T-helper 2 cell (primary cell): ENCODE results near the gene RPL31.
"Not testable (repeated sequence)": the region's sequence is repeated elsewhere in the genome, so short reads cannot be mapped to it uniquely, and the experiment has no call there.

ENCODE experiments used
- DNase-seq, 5 experiments: peaks; one replicate each; pipeline versions ENCODE4 v3.0.0 to v3.0.0-alpha.2; 2012 to 2022

The RPL31 gene

DNA sequence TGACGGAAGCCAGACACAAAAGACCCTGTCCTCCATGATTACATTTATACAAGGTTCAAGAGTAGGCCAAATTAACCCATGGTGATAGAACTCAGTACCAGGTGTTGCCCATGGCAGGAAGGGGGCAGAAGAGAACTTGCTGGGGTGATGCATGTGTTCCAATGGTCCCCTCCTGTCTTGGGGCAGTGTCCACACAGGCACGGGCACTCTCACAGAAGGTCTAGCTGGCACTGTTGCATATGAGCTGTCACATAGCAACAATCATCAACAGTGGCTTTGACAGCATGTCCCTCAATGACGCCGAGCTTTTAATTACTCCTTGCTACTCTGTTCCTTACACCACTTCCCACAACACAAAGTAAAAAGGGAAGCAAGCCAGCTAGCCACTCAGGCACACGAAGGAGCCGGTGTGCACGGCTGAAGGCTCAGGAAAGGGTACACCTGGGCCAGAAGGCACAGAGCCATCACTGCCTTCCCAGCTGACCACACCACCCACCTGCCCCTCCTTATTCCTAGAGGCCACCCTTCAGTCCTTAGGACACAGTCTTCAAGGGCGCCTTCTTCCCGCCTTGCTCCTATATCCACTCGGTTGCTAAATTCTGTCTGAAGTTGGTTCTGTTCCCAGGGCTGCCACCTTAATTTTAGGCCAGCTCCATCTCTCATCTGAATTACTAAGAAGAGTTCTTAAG is 28.9 kb downstream of the RPL31 start:
- DNase-seq = no peak

DNA sequence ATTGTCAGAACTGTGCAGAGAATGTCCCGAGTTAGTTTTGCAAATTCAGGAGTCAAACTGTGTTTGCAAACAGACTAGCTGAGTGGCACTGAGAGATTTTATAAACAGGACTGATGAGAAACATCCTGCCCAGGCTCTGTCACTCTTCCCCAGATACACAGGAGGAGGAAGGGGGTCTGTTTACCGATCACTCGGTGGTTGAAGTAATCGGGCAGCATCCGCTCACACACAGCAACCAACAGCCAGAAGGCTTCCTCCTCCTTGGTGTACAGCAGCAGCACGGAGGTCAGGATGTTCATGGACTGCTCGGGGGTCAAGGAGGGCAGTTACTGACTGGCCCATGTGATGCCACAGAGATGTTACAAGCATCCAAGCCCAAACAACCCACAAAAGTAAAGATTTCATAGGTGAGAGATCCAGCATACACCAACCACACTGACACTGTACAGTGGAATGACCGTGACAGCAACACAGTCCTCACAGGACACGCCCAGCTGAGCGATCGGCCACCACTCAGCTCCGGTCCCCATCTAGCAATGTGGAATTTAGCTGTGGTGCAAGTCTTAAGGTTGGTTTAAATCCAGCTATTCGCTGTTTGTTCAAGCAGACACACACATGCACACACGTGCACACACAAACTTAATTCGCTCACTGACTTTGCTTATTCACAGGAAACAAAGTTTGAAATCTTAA is 30.1 kb downstream of the RPL31 start:
- DNase-seq = no peak

GRCh38 chr2:101036562-101036961 is 34.5 kb downstream of the RPL31 start:
- peak in 1 of 5 experiments; percentile 12 for DNase-seq

DNA sequence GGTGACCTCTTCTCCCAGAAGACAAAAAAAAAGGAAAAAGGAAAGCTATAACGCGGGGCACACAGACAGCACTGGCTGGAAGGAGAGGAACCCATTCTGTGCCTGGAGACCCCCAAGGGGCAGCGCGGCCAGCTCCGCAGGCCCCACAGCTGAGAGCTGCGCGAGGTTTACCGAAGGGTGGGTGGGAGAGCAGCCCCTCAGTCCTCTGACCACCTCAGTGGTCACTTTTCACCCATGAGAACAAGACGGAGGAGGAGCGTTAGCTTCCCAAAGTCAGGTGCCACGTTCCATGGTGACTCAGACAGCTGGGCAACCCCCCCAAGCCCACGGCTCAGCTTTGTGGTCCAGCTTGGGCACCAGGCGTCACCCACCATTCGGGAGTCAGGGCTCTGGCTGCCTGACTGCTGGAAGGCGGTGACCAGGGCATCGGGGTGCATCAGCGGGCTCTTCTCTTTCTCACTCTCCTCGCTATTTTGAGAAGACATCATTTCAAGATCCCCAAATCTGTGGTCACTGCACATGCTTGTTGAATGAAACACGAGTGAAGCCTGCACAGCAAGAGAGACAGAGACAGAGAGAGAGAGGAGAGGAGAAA is 35.2 kb downstream of the RPL31 start:
- no peak for DNase-seq

DNA sequence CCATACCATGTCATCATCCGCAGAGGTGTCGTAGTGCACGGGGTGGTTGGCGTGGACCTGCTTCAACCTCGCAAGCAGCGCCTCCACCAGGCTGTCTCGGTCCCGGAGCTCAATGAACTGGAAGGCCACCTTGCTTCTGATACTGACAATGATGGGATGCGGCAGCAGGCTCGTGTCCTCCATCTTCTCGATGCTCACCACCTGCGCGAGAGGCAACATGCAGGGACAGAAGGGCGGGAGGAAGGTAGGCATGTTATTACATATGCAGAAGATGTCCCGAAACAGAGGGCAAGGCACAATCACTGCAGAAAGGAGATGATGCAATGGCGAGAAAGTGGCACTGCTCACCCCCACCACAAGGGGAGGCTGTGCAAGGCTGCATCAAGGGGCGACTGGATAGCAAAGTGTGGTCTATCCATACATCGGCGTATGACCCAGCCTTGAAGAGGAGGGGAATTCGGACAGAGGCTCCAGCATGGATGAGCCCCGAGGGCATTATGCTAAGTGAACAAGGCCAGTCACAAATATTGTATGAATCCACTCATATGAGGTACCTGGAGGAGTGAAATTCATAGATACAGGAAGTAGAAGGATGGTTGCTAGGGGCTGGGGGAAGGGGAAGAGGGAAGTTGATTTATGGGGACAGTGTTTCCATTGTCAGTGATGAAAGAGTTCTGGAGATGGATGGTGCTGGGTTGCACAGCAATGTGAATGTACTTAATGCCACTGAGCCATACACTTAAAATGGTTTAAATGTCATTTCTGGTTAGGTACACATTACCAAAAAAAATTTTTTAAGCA is 36.6 kb downstream of the RPL31 start:
- peak in 1 of 5 experiments; percentile 10 for DNase-seq

DNA sequence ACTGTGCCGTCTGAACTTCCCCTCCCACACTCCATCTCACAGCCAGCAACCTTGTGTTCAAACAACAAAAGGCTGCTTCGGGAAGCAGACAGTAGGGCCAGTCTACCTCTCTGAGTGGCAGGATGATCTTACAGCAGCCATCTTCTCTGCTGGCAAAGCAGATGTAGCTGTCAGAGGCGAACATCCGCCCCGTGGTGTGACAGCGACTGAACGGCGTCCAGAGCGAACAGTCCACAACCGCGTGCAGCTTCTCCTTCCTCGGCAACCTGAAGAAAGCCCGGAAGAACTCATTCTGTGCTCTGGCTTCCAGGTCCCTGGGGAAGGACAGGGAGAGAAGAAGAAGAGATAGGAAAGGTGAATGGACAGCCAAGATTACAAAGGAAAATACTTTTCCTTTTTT is 38.0 kb downstream of the RPL31 start:
- DNase-seq = no peak

DNA sequence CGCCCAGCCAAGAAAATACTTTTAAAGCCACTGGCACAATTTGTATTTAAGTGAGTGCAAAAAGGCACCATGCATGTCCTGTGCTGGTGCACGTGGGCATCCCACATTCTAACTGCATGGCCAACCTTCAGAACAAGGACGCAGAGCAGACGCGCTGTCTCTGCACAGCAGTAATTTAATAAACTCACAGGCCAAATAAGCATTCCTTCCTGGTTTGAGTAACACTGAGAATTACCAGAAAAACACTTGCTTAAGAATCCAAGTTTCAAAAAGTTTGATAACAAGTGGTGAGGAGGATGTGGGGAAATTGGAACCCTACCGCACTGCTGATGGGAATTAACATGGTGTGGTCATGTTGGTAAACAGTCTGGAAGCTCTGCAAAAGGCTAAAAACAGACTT is 38.7 kb downstream of the RPL31 start:
- no peak for DNase-seq

DNA sequence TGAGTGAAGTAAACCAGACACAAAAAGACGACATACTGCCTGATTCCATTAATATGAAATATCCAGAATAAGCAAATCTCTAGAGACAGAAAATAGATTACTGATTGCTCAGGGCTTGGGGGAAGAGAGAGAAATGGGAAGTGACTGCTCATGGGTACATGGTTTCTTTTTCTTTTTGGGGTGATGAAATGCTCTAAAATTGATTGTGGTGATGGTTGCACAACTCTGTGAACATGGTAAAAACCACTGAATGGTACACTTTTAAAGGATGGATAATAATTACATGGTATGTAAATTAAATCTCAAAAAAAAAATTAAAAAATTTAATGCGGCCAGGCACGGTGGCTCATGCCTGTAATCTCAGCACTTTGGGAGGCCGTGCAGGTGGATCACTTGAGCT is 39.3 kb downstream of the RPL31 start:
- no peak for DNase-seq

- no peak for DNase-seq
Observed at GRCh38 chr2:101045330-101045729, 43.2 kb downstream of the RPL31 start.

GRCh38 chr2:101047075-101047766 is 45.1 kb downstream of the RPL31 start:
- DNase-seq = no peak

GRCh38 chr2:101047774-101048173 is 45.7 kb downstream of the RPL31 start:
- no peak for DNase-seq

DNA sequence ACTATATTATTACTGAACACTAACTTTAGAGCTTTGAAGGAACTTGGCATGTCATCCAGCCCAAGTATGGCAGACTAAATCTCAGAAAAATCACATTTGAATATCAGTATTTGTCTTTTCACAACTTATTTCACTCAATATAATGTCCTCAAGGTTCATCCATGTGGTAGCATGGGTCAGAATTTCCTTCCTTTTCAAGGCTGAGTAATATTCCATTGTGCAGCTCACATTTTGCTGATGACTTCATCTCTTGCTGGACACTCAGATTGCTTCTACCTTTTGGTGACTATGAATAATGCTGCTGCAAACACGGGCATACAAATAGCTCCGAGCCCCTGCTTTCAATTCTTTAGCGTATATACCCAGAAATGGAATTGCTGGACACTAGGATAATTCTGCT is 46.7 kb downstream of the RPL31 start:
- no peak for DNase-seq

- not testable (repeated sequence) for DNase-seq
Observed at GRCh38 chr2:101050886-101051285, 48.8 kb downstream of the RPL31 start.

GRCh38 chr2:101052147-101052546 is 50.1 kb downstream of the RPL31 start:
- DNase-seq = no peak

DNA sequence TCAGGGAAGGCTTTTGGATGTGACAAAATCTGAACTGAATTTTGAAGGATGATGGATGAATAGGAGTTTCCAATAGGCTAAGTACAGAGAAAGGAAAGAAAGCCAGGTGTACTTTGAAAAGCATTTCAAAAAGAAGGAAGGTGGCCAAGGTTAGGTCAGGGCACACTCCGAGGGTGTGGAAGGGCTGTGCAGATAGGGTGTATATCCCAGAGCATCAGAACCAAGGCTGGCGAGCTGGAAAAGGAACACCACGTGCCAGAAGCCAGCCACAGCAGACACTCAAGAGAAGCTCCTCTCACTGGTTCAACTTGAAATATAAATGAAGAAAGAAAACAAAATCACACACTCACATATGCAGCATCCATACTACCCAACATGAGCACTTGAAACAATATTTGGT is 51.0 kb downstream of the RPL31 start:
- no peak for DNase-seq
